ENCODE measurements around the gene ROR2. TPM values are rescaled to one million over a fixed set of nuclear protein-coding genes. Genes with fewer than 3 reads are reported as not detected.

ROR2 gene
- total and polyA plus RNA-seq, 4 donors, result 0.13 to 0.84 (median 0.52) TPM

DNA sequence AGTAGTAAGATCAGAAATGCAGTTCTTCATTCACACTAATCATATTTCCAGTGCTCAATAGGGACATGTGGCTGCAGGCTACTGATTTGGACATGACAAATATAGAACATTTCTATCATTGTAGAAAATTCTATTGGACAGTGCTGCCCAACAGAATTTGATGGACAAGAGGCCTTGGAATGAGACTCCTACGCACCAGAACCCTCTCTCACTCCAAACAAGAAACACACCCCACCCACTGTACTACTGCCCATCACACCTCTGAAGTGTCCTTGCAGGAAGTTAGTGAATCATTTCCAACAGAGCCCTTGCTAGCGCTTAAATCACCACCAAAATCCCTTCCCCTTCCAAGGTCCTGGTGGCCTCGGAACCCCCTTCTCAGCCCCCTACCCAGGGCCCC, 66.5 kb downstream of the ROR2 start:
- TF ChIP-seq HNF4A (conservative IDR thresholded peaks at IDR 0.05), result no peak
- DNase-seq (ENCODE audit: low spot score), result no peak
- no peaks in the 10 kb centered on the region for H3K9me3 ChIP-seq (ENCODE audit: control insufficient read depth in 4 of 4, low read length in 3 of 4)
- no peaks in the 10 kb centered on the region for H3K36me3 ChIP-seq (ENCODE audit: control insufficient read depth in 4 of 4, insufficient read depth in 3 of 4, low read depth in 1 of 4, low read length in 3 of 4)
- WGBS, result 89% methylated on average over 3 of the region's 3 CpGs
- no peak overlapping the region for H3K9ac ChIP-seq (ENCODE audit: low read depth in 1 of 2, low read length in 2 of 2)
- H3K27me3 ChIP-seq (ENCODE audit: control insufficient read depth in 4 of 4, insufficient read depth in 4 of 4, low read length in 3 of 4), result no peaks in the 10 kb centered on the region
- no peak overlapping the region for H3K27ac ChIP-seq (ENCODE audit: low read depth in 1 of 2, low read length in 2 of 2)
- H3K4me1 ChIP-seq (ENCODE audit: control insufficient read depth in 4 of 4, insufficient read depth in 4 of 4, low read length in 3 of 4), result peaks cover 0 to 2% (median 0%) of the 10 kb centered on the region in 4 donors
- H3K4me3 ChIP-seq (ENCODE audit: low read depth in 1 of 3, low read length in 3 of 3), result no peak overlapping the region

- no peaks in the 10 kb centered on the region for H3K36me3 ChIP-seq (ENCODE audit: control insufficient read depth in 4 of 4, insufficient read depth in 3 of 4, low read depth in 1 of 4, low read length in 3 of 4)
- DNase-seq (ENCODE audit: low spot score), result no peak
Measured at GRCh38 chr9:91882627-91883026, 67.4 kb downstream of the ROR2 start.

More at GRCh38 chr9:91882627-91883026, 67.4 kb downstream of the ROR2 start:
- no peak for TF ChIP-seq GABPA (IDR thresholded peaks at IDR 0.05 in 1 of 2, conservative IDR thresholded peaks at IDR 0.05 in 1 of 2)
- no peak for TF ChIP-seq EGR1 (IDR thresholded peaks at IDR 0.05; ENCODE audit: low read depth in 2 of 2)
- no peak for TF ChIP-seq CTCF (IDR thresholded peaks at IDR 0.05; ENCODE audit: low read depth, low read length, missing input control)
- TF ChIP-seq FOXA2 (IDR thresholded peaks at IDR 0.05), result no peak
- no peak for TF ChIP-seq HNF4A (conservative IDR thresholded peaks at IDR 0.05)
- no peak for TF ChIP-seq YY1 (IDR thresholded peaks at IDR 0.05)
- TF ChIP-seq, protein P1, sequence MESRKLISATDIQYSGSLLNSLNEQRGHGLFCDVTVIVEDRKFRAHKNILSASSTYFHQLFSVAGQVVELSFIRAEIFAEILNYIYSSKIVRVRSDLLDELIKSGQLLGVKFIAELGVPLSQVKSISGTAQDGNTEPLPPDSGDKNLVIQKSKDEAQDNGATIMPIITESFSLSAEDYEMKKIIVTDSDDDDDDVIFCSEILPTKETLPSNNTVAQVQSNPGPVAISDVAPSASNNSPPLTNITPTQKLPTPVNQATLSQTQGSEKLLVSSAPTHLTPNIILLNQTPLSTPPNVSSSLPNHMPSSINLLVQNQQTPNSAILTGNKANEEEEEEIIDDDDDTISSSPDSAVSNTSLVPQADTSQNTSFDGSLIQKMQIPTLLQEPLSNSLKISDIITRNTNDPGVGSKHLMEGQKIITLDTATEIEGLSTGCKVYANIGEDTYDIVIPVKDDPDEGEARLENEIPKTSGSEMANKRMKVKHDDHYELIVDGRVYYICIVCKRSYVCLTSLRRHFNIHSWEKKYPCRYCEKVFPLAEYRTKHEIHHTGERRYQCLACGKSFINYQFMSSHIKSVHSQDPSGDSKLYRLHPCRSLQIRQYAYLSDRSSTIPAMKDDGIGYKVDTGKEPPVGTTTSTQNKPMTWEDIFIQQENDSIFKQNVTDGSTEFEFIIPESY (IDR thresholded peaks at IDR 0.05), result no peak
- TF ChIP-seq HNF4G (IDR thresholded peaks at IDR 0.05), result no peak
- TF ChIP-seq TAF1 (conservative IDR thresholded peaks at IDR 0.05), result no peak
- TF ChIP-seq ATF3 (IDR thresholded peaks at IDR 0.05), result no peak
- TF ChIP-seq, protein P2, sequence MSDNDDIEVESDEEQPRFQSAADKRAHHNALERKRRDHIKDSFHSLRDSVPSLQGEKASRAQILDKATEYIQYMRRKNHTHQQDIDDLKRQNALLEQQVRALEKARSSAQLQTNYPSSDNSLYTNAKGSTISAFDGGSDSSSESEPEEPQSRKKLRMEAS (IDR thresholded peaks at IDR 0.05), result no peak
- TF ChIP-seq RAD21 (IDR thresholded peaks at IDR 0.05), result no peak
- TF ChIP-seq SP1 (IDR thresholded peaks at IDR 0.05), result no peak
- TF ChIP-seq RXRA (IDR thresholded peaks at IDR 0.05), result no peak
- TF ChIP-seq NR2F2 (IDR thresholded peaks at IDR 0.05), result no peak
- TF ChIP-seq JUND (IDR thresholded peaks at IDR 0.05), result no peak
- no peak for TF ChIP-seq REST (IDR thresholded peaks at IDR 0.05)
- H3K4me1 ChIP-seq (ENCODE audit: control insufficient read depth in 4 of 4, insufficient read depth in 4 of 4, low read length in 3 of 4), result peaks cover 0 to 2% (median 0%) of the 10 kb centered on the region in 4 donors
- no peak overlapping the region for H3K27ac ChIP-seq (ENCODE audit: low read depth in 1 of 2, low read length in 2 of 2)
- no peaks in the 10 kb centered on the region for H3K27me3 ChIP-seq (ENCODE audit: control insufficient read depth in 4 of 4, insufficient read depth in 4 of 4, low read length in 3 of 4)
- 74% methylated on average over 4 of the region's 4 CpGs for WGBS
- H3K4me3 ChIP-seq (ENCODE audit: low read depth in 1 of 3, low read length in 3 of 3), result no peak overlapping the region
- H3K9me3 ChIP-seq (ENCODE audit: control insufficient read depth in 4 of 4, low read length in 3 of 4), result no peaks in the 10 kb centered on the region
- no peak overlapping the region for H3K9ac ChIP-seq (ENCODE audit: low read depth in 1 of 2, low read length in 2 of 2)

Measured in liver (tissue), 9 donors.